IMR-90 (cell line): ENCODE data around the gene RNF144B. TPM values are rescaled to one million over a fixed set of nuclear protein-coding genes. Genes with fewer than 3 reads are reported as not detected.
"Not testable (repeated sequence)": the region's sequence is repeated elsewhere in the genome, so short reads cannot be mapped to it uniquely, and the experiment has no call there.

ENCODE experiments used
- ATAC-seq: fragments of 200-7000 bp; cut with Tn5 transposase; 2 replicates; pipeline ENCODE4 v1.9.1; 2020; ENCODE audit warnings: low read depth, mild to moderate bottlenecking, moderate library complexity
- BruUV-seq: library from RNA; stranded (reverse); fragments of 400-500 nt; replicated peaks from 2 replicates; lab custom pipeline; 2021; lab: Mats Ljungman, UMichigan
- CTCF ChIA-PET: fragments of 300-600 bp; formaldehyde crosslinking; extraction: SDS; loops from one replicate; lab custom pipeline; 2021; ENCODE audit warnings: antibody characterized with exemption; lab: Yijun Ruan, JAX
- POLR2A ChIA-PET: fragments of 300-600 bp; sonication (Branson Sonifier 250); formaldehyde crosslinking; loops from one replicate; lab custom pipeline; 2022; ENCODE audit warnings: antibody characterized with exemption; ENCODE audit not compliant: unreplicated experiment; lab: Charles Lee
- DNase-seq: peaks from one replicate; pipeline ENCODE4 v3.0.0; 2013
- H2AFZ ChIP-seq: replicated peaks from 2 replicates; pipeline ENCODE3; 2013; ENCODE audit warnings: low read length, mild to moderate bottlenecking; ENCODE audit not compliant: poor library complexity
- H2AK5ac ChIP-seq: 2 replicates; pipeline ENCODE4 v1.6.1; 2013; ENCODE audit warnings: low read depth, low read length, inconsistent platforms
- H2AK9ac ChIP-seq: replicated peaks from 2 replicates; pipeline ENCODE3; 2013; ENCODE audit warnings: mild to moderate bottlenecking, low read depth, low read length, moderate library complexity; ENCODE audit not compliant: poor library complexity
- H2BK120ac ChIP-seq: 2 replicates; pipeline ENCODE4 v1.6.1; 2013; ENCODE audit warnings: low read depth, low read length, inconsistent platforms
- H2BK15ac ChIP-seq: 3 replicates; pipeline ENCODE4 v1.6.1; 2013; ENCODE audit warnings: low read depth, low read length, inconsistent platforms
- H2BK20ac ChIP-seq: 2 replicates; pipeline ENCODE4 v1.6.1; 2013; ENCODE audit warnings: low read depth, mild to moderate bottlenecking, inconsistent platforms, low read length, moderate library complexity
- H2BK5ac ChIP-seq: 2 replicates; pipeline ENCODE4 v1.6.1; 2013; ENCODE audit warnings: mild to moderate bottlenecking, low read depth, low read length, inconsistent platforms; ENCODE audit not compliant: poor library complexity, severe bottlenecking
- H3K14ac ChIP-seq: replicated peaks from 2 replicates; pipeline ENCODE4 v1.6.1; 2013; ENCODE audit warnings: low read depth, low read length, inconsistent platforms
- H3K18ac ChIP-seq: 2 replicates; pipeline ENCODE4 v1.6.1; 2013; ENCODE audit warnings: low read depth, low read length, control low read depth
- H3K23ac ChIP-seq: 2 replicates; pipeline ENCODE4 v1.6.1; 2013; ENCODE audit warnings: low read depth, low read length, inconsistent platforms
- H3K27ac ChIP-seq: 2 replicates; pipeline ENCODE4 v1.5.1; 2013; ENCODE audit warnings: mild to moderate bottlenecking, control low read depth, low read length; ENCODE audit not compliant: insufficient read depth
- H3K27me3 ChIP-seq: 2 replicates; pipeline ENCODE4 v1.6.1; 2013; ENCODE audit warnings: low read length; ENCODE audit not compliant: control insufficient read depth, insufficient read depth
- H3K36me3 ChIP-seq: 2 replicates; pipeline ENCODE4 v1.6.1; 2013; ENCODE audit warnings: low read length, mixed read lengths; ENCODE audit not compliant: control insufficient read depth, insufficient read depth
- H3K4ac ChIP-seq: 2 replicates; pipeline ENCODE4 v1.6.1; 2013; ENCODE audit warnings: low read depth, low read length, inconsistent platforms
- H3K4me1 ChIP-seq: 2 replicates; pipeline ENCODE4 v1.6.1; 2013; ENCODE audit warnings: low read length, mixed read lengths; ENCODE audit not compliant: control insufficient read depth, insufficient read depth
- H3K4me2 ChIP-seq: 2 replicates; pipeline ENCODE4 v1.6.1; 2013; ENCODE audit warnings: low read depth, mild to moderate bottlenecking, control low read depth, low read length, moderate library complexity
- H3K4me3 ChIP-seq: 2 replicates; pipeline ENCODE4 v1.5.1; 2013; ENCODE audit warnings: low read depth, mild to moderate bottlenecking, control low read depth, low read length, moderate library complexity; ENCODE audit not compliant: insufficient read depth
- H3K56ac ChIP-seq: 2 replicates; pipeline ENCODE4 v1.6.1; 2013; ENCODE audit warnings: low read length, inconsistent platforms; ENCODE audit not compliant: insufficient read depth; ENCODE audit errors: extremely low read depth
- H3K79me1 ChIP-seq, 2 experiments: 2 replicates each; pipeline ENCODE4 v1.6.1; 2013; ENCODE audit warnings: low read length in 2 of 2, inconsistent platforms in 1 of 2, low read depth in 1 of 2
- H3K9ac ChIP-seq: 2 replicates; pipeline ENCODE4 v1.6.1; 2013; ENCODE audit warnings: low read depth, low read length, control low read depth
- H3K9me1 ChIP-seq: 2 replicates; pipeline ENCODE4 v1.6.1; 2013; ENCODE audit warnings: low read length, inconsistent platforms; ENCODE audit not compliant: insufficient read depth
- H3K9me3 ChIP-seq: 2 replicates; pipeline ENCODE4 v1.6.1; 2013; ENCODE audit warnings: low read length; ENCODE audit not compliant: control insufficient read depth, insufficient read depth
- H4K20me1 ChIP-seq: 2 replicates; pipeline ENCODE4 v1.6.1; 2013; ENCODE audit warnings: low read length, inconsistent platforms; ENCODE audit not compliant: insufficient read depth
- H4K5ac ChIP-seq: 2 replicates; pipeline ENCODE4 v1.6.1; 2013; ENCODE audit warnings: mild to moderate bottlenecking, low read depth, low read length, control low read depth
- H4K8ac ChIP-seq, 2 experiments: 2 replicates each; pipeline ENCODE4 v1.6.1; 2013; ENCODE audit warnings: low read depth in 2 of 2, low read length in 2 of 2, control low read depth in 1 of 2, inconsistent platforms in 1 of 2
- H4K91ac ChIP-seq: 2 replicates; pipeline ENCODE4 v1.6.1; 2013; ENCODE audit warnings: low read depth, low read length, inconsistent platforms; ENCODE audit not compliant: insufficient read depth
- MAZ ChIP-seq: IDR thresholded peaks from 2 replicates; pipeline ENCODE4 v1.6.1; 2012; ENCODE audit warnings: low read depth, mild to moderate bottlenecking, low read length, improper control_type of control experiment, moderate library complexity, borderline replicate concordance
- whole genome bisulfite sequencing, 2 experiments: methylation state at CpG; one replicate each; pipeline versions ENCODE4 v1.1.5 to v1.1.7; 2013; ENCODE audit warnings: missing lambda C conversion rate in 2 of 2; ENCODE audit not compliant: insufficient read length in 1 of 2; ENCODE audit errors: extremely low coverage in 2 of 2; 5-methylcytosine and 5-hydroxymethylcytosine counted together
- dilution Hi-C: fragments of 300-500 bp; cut with HindIII; formaldehyde crosslinking; loops from one replicate; pipeline ENCODE4 v1.14.3; 2018; ENCODE audit warnings: low sequenced_read_pairs; ENCODE audit not compliant: unreplicated experiment
- in situ Hi-C: fragments of 300-500 bp; cut with MboI; formaldehyde crosslinking; loops from 3 replicates; pipeline ENCODE4 v1.14.3; 2019; ENCODE audit warnings: low sequenced_read_pairs, inconsistent platforms, mixed read lengths
- intact Hi-C: fragments of 100-400 bp; cut with micrococcal nuclease; formaldehyde crosslinking; loops from 2 replicates; pipeline ENCODE4 v1.10.0; 2022
- polyA plus RNA-seq, 3 experiments: library from polyadenylated mRNA; depleted of rRNA; stranded (reverse); fragments of >200 nt; gene quantifications; 2 replicates each; pipeline ENCODE4 v1.2.3, GENCODE V29; 2012; ENCODE audit warnings: low replicate concordance in 1 of 3
- total RNA-seq: library from RNA; depleted of rRNA; stranded (reverse); fragments of >200 nt; gene quantifications from 2 replicates; pipeline ENCODE4 v1.2.3, GENCODE V29; 2012

Gene RNF144B
- total and polyA plus RNA-seq, 2 of the 4 experiments (the other 2 are of a cell fraction): 0.44 to 2.7 TPM

- no peak for TF ChIP-seq MAZ
Measured at GRCh38 chr6:18406955-18407749, 20.0 kb downstream of the RNF144B start (continued).

- H2AK9ac ChIP-seq, H3K27me3 ChIP-seq, H2BK20ac ChIP-seq, H3K9ac ChIP-seq, DNase-seq, CTCF ChIA-PET, H3K27ac ChIP-seq, H2BK15ac ChIP-seq, intact Hi-C loops, H3K79me1 ChIP-seq, ATAC-seq, H3K4me3 ChIP-seq, H4K91ac ChIP-seq, H4K5ac ChIP-seq, H3K4ac ChIP-seq, H2AK5ac ChIP-seq, H3K9me1 ChIP-seq, H4K8ac ChIP-seq, H3K56ac ChIP-seq, H3K4me1 ChIP-seq, dilution Hi-C loops, in situ Hi-C loops, H2BK120ac ChIP-seq, H3K18ac ChIP-seq, H3K4me2 ChIP-seq, BruUV-seq, H2AFZ ChIP-seq, H3K9me3 ChIP-seq, H2BK5ac ChIP-seq, POLR2A ChIA-PET, H3K23ac ChIP-seq, H3K14ac ChIP-seq, H4K20me1 ChIP-seq, H3K36me3 ChIP-seq: not testable (repeated sequence)
- no CpG with 5 or more reads among the region's 11 CpGs for WGBS, 2 experiments
Measured at GRCh38 chr6:18409602-18410001, 22.5 kb downstream of the RNF144B start.
